K562 (cell line): ENCODE measurements around the gene CCDC7.

Experiments
- CHCHD3 ChIP-seq: fragments of 250-450 bp; sonication (Bioruptor Pico); IDR thresholded peaks from 2 replicates; pipeline ENCODE4 v2.1.2; 2022; ENCODE audit warnings: mild to moderate bottlenecking
- GTF2A2 ChIP-seq: IDR thresholded peaks from 2 replicates; pipeline ENCODE4 v1.6.1; 2016; ENCODE audit warnings: mild to moderate bottlenecking, missing genetic modification characterization, missing compliant biosample characterization
- MAFK ChIP-seq: IDR thresholded peaks from 2 replicates; pipeline ENCODE4 v1.6.1; 2011; ENCODE audit warnings: low read length, improper control_type of control experiment
- SNRNP70 ChIP-seq: fragments of 200-400 bp; formaldehyde crosslinking; optimal IDR thresholded peaks from 2 replicates; pipeline ENCODE3; 2017; ENCODE audit warnings: low read depth, low read length
- ZNF12 ChIP-seq: sonication (generic); formaldehyde crosslinking; IDR thresholded peaks from 2 replicates; pipeline ENCODE4 v1.4.0; 2020; ENCODE audit warnings: mild to moderate bottlenecking, missing genetic modification reagents
- TF ChIP-seq, protein P1 (sequence below): sonication (generic); formaldehyde crosslinking; IDR thresholded peaks from 2 replicates; pipeline ENCODE4 v1.8.0; 2022; ENCODE audit warnings: mild to moderate bottlenecking, missing genetic modification reagents

DNA sequence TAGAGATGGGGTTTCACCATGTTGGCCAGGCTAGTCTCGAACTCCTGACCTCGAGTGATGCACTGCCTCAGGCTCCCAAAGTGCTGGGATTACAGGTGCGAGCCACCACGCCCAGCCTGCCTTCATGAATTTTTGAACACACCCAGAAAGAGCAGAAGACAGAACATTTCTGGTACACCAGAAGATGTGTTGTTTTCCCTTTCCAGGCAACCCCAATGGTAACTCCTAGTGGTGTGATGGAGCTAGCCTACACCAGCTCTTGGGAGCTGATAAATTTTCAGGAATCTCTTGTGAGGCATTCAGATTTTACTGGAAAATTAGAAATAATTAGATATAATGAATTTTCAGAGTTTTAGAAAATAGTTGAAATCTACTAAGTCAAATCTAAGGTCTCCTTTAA lies 904 bp upstream of the CCDC7 start:
- no peak for TF ChIP-seq ZNF12 (CRISPR knock-in tag)
- TF ChIP-seq MAFK: no peak
- TF ChIP-seq SNRNP70: no peak
- no peak for TF ChIP-seq CHCHD3 (CRISPR knock-in tag)
- TF ChIP-seq GTF2A2 (tag): no peak
- TF ChIP-seq, protein P1, sequence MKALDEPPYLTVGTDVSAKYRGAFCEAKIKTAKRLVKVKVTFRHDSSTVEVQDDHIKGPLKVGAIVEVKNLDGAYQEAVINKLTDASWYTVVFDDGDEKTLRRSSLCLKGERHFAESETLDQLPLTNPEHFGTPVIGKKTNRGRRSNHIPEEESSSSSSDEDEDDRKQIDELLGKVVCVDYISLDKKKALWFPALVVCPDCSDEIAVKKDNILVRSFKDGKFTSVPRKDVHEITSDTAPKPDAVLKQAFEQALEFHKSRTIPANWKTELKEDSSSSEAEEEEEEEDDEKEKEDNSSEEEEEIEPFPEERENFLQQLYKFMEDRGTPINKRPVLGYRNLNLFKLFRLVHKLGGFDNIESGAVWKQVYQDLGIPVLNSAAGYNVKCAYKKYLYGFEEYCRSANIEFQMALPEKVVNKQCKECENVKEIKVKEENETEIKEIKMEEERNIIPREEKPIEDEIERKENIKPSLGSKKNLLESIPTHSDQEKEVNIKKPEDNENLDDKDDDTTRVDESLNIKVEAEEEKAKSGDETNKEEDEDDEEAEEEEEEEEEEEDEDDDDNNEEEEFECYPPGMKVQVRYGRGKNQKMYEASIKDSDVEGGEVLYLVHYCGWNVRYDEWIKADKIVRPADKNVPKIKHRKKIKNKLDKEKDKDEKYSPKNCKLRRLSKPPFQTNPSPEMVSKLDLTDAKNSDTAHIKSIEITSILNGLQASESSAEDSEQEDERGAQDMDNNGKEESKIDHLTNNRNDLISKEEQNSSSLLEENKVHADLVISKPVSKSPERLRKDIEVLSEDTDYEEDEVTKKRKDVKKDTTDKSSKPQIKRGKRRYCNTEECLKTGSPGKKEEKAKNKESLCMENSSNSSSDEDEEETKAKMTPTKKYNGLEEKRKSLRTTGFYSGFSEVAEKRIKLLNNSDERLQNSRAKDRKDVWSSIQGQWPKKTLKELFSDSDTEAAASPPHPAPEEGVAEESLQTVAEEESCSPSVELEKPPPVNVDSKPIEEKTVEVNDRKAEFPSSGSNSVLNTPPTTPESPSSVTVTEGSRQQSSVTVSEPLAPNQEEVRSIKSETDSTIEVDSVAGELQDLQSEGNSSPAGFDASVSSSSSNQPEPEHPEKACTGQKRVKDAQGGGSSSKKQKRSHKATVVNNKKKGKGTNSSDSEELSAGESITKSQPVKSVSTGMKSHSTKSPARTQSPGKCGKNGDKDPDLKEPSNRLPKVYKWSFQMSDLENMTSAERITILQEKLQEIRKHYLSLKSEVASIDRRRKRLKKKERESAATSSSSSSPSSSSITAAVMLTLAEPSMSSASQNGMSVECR (CRISPR knock-in tag): no peak
